HEK293 (cell line): ENCODE results near the gene ZNF764.

Source experiments
- CTCF ChIP-seq: fragments of 450-650 bp; formaldehyde crosslinking; IDR thresholded peaks from 2 replicates; pipeline ENCODE4 v1.5.1; 2016; ENCODE audit warnings: missing biosample characterization, missing genetic modification characterization
- TCF7L2 ChIP-seq: IDR thresholded peaks from 2 replicates; pipeline ENCODE4 v1.6.1; 2011; ENCODE audit warnings: low read depth, mild to moderate bottlenecking, inconsistent platforms, low read length, moderate library complexity, borderline replicate concordance
- ZNF146 ChIP-seq: fragments of 450-650 bp; formaldehyde crosslinking; IDR thresholded peaks from 2 replicates; pipeline ENCODE4 v1.5.1; 2016; ENCODE audit warnings: missing biosample characterization, missing genetic modification characterization
- ZNF600 ChIP-seq: fragments of 450-650 bp; formaldehyde crosslinking; IDR thresholded peaks from 2 replicates; pipeline ENCODE4 v1.5.1; 2016; ENCODE audit warnings: missing biosample characterization, missing genetic modification characterization
- ZNF639 ChIP-seq: fragments of 450-650 bp; formaldehyde crosslinking; IDR thresholded peaks from 2 replicates; pipeline ENCODE4 v1.5.1; 2016; ENCODE audit warnings: missing biosample characterization, missing genetic modification characterization
- ZNF660 ChIP-seq: fragments of 450-650 bp; IDR thresholded peaks from 2 replicates; pipeline ENCODE4 v1.5.1; 2018; ENCODE audit warnings: missing biosample characterization, mild to moderate bottlenecking, missing genetic modification characterization

DNA sequence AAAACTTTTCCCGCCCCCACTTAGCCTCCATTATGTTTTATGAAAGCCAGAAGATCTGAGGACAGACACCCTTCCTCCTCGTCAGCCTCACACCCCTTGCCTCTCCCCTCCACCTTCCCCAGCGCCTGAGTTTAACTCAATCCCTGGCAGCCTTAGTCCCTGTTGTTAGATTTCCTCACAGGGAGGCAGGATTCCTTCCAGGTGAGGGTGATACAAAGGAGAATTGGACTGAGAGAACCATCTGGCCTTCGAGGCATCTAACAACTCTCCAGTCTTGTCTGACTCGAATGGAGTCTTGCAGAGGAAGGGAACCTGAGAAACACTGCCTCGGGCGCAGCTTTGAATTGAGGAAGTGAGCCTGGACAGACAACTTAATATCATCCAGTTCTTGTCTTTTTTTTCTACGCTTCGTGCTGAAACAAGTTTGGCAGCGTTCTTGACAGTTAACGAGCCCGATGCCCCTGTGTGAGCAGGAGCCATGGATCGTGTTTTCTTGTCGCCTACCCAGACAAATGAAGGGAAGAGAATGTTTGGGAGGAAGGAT, 30.5 kb downstream of the ZNF764 start:
- TF ChIP-seq ZNF146 (no peak), ZNF660 (tag by site-specific recombination) (no peak), CTCF (tag by site-specific recombination) (no peak), ZNF639 (tag by site-specific recombination) (no peak), TCF7L2 (no peak), ZNF600 (tag by site-specific recombination) (no peak)
